KOPT-K1 (cell line): ENCODE results near the gene ESRRA.
A peak's percentile ranks its signal among the peaks of the same experiment; 100 is the strongest.
"Not testable (repeated sequence)": the region's sequence is repeated elsewhere in the genome, so short reads cannot be mapped to it uniquely, and the experiment has no call there.

Source experiments
- H3K27ac ChIP-seq: fragments of 200-600 bp; sonication (generic); 2 replicates; pipeline ENCODE4 v1.5.1; 2016; ENCODE audit warnings: antibody characterized with exemption, mild to moderate bottlenecking, low read depth, low read length; ENCODE audit not compliant: poor library complexity, severe bottlenecking
- H3K36me3 ChIP-seq: fragments of 200-600 bp; sonication (generic); 2 replicates; pipeline ENCODE4 v1.5.1; 2017; ENCODE audit warnings: antibody characterized with exemption, mild to moderate bottlenecking, low read length, moderate library complexity; ENCODE audit not compliant: insufficient read depth
- H3K9me3 ChIP-seq: fragments of 200-600 bp; sonication (generic); 2 replicates; pipeline ENCODE4 v1.5.1; 2017; ENCODE audit warnings: antibody characterized with exemption, low read length, mild to moderate bottlenecking; ENCODE audit not compliant: insufficient read depth, poor library complexity, severe bottlenecking

Gene ESRRA

GRCh38 chr11:64322925-64323260, 17.6 kb downstream of the ESRRA start:
- Histone ChIP-seq H3K27ac (peak overlapping the region; percentile 79), H3K9me3 (no peaks in the 10 kb centered on the region), H3K36me3 (peaks cover 20% of the 10 kb centered on the region; the same call in 1 of the 2 replicates)

DNA sequence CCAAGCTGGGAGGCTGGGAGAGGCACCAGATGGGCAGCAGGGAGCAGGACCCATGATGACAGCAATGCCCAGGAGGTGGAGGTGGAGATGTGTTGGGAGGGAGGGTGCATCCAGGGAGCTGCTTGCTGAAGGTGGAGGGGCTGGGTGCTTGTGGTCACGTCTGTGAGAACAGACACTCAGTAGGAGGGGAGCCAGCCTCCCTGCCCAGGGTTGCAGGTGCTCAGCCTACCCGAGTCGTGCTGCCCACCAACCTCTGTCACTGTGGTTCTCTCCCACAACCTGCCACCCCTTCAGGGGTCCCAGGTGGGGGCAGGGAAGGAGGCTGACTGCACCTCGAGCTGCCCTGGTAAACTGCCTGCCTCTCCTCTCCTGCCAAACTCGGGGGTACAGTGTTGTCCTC, 18.0 kb downstream of the ESRRA start:
- H3K27ac ChIP-seq = peak overlapping the region; percentile 79
- H3K36me3 ChIP-seq = peaks cover 20% of the 10 kb centered on the region; the same call in 1 of the 2 replicates
- no peaks in the 10 kb centered on the region for H3K9me3 ChIP-seq

GRCh38 chr11:64323984-64324383, 18.7 kb downstream of the ESRRA start:
- peak overlapping the region; percentile 79 for H3K27ac ChIP-seq
- peaks cover 20% of the 10 kb centered on the region; the same call in 1 of the 2 replicates for H3K36me3 ChIP-seq
- H3K9me3 ChIP-seq = not testable (repeated sequence)

DNA sequence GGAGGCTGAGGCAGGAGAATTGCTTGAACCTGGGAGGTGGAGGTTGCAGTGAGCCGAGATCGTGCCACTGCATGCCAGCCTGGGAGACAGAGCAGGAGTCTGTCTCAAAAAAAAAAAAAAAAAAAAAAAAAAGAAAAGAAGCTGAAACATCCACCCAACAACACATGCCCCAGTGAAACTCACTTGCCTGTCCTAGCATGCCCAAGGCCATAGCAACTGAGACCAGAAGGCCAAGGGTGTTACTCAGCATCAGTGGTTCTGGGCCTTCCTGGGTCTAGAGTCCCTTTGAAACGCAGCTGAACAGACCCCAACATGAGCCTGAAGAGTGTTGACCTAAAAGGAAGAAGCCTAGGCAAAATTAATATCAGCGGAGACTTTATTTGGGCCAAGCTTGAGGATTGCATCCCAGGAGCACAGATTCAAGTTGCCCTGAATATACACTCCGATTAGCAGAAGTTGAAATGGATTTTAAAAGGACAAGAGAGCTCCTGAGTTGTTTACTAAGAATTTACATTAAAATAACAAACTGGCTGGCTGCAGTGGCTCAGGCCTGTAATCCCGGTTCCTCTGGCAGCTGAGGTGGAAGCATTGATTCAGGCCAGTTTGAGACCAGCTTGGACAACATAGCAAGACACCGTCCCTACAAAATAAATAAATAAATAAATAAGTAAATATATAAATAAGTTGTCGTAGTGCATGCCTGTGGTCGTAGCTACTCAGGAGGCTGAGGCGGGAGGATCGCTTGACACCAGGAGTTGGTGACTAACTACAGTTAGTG, 19.6 kb downstream of the ESRRA start:
- H3K27ac ChIP-seq = no peak overlapping the region
- no peaks in the 10 kb centered on the region for H3K9me3 ChIP-seq
- peaks cover 20% of the 10 kb centered on the region; the same call in 1 of the 2 replicates for H3K36me3 ChIP-seq

- H3K9me3 ChIP-seq = no peaks in the 10 kb centered on the region
- no peak overlapping the region for H3K27ac ChIP-seq
- peaks cover 3% of the 10 kb centered on the region; the same call in 1 of the 2 replicates for H3K36me3 ChIP-seq
These were observed 22.1 kb downstream of the ESRRA start for GRCh38 chr11:64327375-64327774.

DNA sequence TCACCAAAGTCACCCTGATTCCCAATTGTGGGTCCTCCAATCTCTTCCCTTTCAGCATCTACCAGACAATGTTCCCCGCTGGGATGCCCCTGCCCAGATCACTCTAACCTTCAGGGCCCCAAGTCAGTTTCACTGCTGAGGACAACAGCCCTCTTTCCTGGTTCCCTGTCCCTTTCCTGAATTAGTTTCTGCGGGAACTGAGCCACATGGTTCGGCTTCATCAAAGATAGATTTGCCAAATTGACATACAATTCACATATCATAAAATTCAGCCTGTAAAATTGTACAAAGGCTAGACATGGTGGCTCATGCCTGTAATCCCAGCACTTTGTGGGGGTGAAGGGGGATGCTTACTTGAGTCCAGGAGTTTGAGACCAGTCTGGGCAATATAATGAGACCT, 22.7 kb downstream of the ESRRA start:
- Histone ChIP-seq H3K27ac (no peak overlapping the region), H3K36me3 (no peaks in the 10 kb centered on the region), H3K9me3 (no peaks in the 10 kb centered on the region)

DNA sequence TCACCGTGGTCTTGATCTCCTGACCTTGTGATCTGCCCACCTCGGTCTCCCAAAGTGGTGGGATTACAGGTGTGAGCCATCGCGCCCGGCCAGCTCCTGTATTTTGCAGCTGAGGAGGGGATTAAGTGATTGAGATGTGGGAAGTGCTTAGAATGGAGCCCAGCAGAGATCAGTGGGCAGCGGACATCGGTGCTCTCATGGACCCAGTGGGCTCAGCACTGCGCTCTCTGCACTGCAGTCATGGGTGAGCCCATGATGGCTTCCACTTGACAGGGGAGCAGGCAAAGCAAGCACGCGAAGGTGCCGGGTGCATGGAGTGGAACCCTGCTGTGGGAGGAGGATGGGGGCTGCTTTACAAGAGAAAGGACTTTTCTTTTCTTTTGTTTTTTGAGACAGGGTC, 25.6 kb downstream of the ESRRA start:
- Histone ChIP-seq H3K27ac (no peak overlapping the region), H3K36me3 (no peaks in the 10 kb centered on the region), H3K9me3 (no peaks in the 10 kb centered on the region)

DNA sequence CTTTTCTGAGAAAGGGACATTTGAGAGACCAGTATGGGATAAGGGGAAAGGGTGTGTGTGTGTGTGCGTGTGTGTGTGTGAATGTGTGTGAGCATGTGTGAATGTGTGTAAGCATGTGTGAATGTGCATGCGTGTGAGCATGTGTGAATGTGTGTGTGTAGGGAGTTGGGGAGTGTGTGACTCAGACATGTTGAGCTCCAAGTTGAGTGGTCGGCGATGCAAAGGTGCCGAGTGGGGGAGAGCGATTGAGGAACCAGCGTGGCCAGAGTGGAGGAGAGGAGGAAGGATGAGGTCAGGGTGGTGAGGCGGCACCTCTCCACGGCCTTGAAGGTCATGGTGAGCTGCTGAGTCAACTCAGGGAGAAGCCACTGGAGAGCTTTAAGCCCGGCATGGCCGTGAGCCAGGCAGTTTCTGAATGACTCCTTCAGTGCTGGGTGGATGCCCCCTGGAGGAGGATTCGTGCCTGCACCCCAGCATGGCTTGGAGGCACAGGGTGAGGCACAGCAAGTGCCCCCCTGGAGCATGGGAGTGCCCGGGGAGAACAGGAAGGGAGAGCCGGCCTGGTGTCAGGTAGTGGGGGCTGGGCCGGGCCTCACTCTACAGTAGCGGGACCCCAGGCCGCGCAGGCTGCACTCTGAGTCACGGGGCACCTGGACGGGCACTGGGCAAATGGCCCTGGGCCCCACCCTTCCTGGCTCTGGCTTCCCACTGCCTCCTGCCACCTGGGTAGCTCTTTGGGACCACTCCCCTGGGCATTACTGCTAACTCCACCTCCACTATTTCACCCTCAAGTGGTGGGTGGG, 26.4 kb downstream of the ESRRA start:
- Histone ChIP-seq H3K36me3 (no peaks in the 10 kb centered on the region), H3K9me3 (no peaks in the 10 kb centered on the region), H3K27ac (peak overlapping the region; percentile 6)

- Histone ChIP-seq H3K36me3 (peaks cover 7% of the 10 kb centered on the region), H3K9me3 (no peaks in the 10 kb centered on the region), H3K27ac (no peak overlapping the region)
These were observed 28.2 kb downstream of the ESRRA start for GRCh38 chr11:64333556-64333955.

DNA sequence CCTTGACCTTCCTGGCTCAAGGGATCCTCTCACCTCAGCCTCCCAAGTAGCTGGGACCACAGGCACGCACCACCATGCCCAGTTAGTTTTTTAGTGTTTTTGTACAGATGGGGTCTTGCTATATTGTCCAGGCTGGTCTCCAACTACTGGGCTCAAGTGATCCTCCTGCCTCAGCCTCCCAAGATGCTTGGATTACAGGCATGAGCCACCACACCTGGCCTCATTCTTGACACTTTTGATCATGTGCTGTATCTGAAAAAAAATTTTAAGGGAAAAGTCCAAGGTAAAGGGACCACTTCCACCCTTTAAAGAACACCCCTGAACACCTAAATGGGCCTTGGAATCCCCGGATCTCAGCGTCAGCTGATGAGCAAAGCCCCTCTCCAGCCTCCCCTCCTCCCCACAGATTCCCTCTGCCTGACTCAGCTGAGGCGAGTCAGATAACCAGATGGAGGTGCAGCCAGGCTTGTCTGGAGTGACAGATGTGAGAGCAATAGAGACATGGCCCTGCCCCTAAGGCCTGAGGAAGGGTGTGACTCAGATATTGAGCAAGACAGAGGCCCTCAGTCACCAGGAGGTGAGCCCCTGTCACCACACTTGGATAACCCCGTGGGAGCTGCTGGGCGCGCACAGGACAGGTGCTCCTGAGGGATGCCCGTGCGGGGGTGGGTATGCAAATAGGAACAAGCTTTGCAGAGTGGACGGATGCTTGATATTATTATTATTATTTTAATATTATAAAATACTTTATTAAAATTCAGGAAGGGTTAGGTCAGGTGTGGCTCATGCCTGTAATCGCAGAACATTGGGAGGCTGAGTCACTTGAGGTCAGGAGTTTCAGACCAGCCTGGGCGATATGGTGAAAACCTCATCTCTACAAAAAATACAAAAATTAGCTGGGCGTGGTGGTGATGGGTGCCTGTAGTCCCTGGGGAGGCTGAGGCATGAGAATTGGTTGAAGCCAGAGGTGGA, 29.7 kb downstream of the ESRRA start:
- Histone ChIP-seq H3K9me3 (no peaks in the 10 kb centered on the region), H3K36me3 (peaks cover 7% of the 10 kb centered on the region), H3K27ac (no peak overlapping the region)

DNA sequence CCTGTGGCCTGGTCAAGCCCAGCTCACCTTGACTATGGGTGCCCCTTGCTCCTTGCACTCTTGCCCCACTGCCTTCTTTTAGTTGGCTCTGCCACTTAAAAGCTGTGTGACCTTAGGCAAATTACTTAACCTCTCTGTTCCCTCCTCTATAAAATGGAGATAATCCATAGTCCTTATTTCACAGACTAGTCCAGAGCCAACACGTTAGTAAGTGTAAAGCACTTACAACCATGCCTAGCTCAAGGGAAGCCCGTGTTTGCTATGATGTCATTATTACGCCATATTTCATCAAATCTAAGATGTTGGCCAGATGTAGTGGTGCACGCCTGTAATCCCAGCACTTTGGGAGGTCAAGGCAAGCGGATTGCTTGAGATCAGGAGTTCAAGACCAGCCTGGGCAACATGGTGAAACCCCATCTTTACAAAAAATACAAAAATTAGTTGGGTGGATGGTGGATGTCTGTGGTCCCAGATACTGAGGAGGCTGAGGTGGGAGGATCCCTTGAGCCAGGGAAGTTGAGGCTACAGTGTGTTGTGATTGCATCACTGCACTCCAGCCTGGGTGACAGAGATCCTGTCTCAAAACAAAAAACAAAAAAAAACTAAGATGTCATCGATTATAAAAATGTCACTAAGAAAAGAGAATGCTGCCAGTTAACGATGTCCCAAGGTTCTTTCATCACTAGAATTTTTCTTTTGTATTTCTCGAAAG, 32.4 kb downstream of the ESRRA start:
- Histone ChIP-seq H3K36me3 (peaks cover 7% of the 10 kb centered on the region), H3K27ac (no peak overlapping the region), H3K9me3 (no peaks in the 10 kb centered on the region)

- peaks cover 10% of the 10 kb centered on the region for H3K36me3 ChIP-seq
- H3K9me3 ChIP-seq = no peaks in the 10 kb centered on the region
- H3K27ac ChIP-seq = peak overlapping the region; percentile 81
These were observed 33.4 kb downstream of the ESRRA start for GRCh38 chr11:64338716-64339115.

DNA sequence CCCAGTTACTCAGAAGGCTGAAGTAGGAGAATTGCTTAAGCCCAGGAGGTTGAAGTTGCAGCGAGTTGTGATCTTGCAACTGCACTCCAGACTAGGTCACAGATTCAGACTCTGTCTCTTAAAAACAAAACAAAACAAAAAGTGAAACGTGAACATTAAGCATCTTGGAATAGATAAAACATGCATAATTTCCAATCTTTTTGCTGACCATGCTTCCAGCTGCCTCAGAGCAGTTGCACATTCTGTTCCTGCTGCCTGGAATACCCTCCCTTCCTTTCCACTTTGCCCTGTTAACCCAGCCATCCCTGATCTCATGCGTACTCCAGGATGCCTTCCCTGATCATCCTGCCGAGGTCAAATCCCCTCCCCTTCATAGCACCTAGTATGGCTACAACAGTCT, 34.0 kb downstream of the ESRRA start:
- H3K9me3 ChIP-seq = no peaks in the 10 kb centered on the region
- peak overlapping the region; percentile 81 for H3K27ac ChIP-seq

DNA sequence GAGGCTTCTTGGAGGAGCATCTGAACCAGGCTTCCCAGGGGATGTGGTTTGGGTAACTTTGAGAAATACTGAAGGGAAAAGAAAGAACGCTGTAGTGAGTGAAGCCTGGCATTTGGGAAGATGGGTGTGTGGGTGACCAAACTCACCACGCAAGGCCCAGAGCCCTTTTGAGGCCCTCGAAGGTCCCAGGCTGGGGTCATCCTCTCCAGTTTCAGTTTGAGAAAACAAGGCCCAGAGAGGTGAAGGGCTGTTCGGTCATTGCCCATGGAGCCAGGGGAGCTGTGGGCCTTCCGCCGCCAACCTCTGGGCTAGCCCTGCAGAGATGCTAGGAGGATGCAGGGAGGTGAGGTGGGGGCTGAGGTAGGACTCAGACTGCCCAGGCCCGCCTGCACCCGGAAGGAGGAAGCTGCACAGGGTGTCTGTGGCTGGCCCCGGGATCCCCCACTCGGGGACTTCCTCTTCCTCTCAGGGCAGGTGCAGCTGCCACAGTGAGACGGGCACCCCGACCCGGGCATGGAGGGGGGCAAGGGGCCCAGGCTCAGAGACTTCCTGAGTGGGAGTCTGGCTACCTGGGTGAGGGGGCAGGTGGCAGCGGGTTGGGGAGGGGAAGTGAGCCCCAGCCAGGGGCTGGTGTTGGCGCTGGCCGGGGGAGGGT, 34.6 kb downstream of the ESRRA start, which contains the start of gene CCDC88B:
Gene CCDC88B, plus strand, starts transcription at position 451 of the 655 bp plus-strand sequence. Its CDS starts 63 bp downstream, at position 514.
- Histone ChIP-seq H3K36me3 (peaks cover 18% of the 10 kb centered on the region), H3K9me3 (no peaks in the 10 kb centered on the region), H3K27ac (peak within 1 kb of the TSS; percentile 81)

More for the DNA sequence above, 34.0 kb downstream of the ESRRA start:
- H3K36me3 ChIP-seq = peaks cover 16% of the 10 kb centered on the region
